ENCODE measurements around the gene LAMB4. TPM values are rescaled to one million over a fixed set of nuclear protein-coding genes. Genes with fewer than 3 reads are reported as not detected.

The LAMB4 gene
- polyA plus RNA-seq, 2 donors: 3.5 to 4.9 TPM

- 94 to 95% methylated on average over 3 of the region's 3 CpGs for WGBS, 2 donors
Measured at GRCh38 chr7:108030516-108030915, 99.6 kb downstream of the LAMB4 start.

GRCh38 chr7:108029034-108029433, 101.1 kb downstream of the LAMB4 start:
- Histone ChIP-seq H3K27ac (ENCODE audit: low read depth in 2 of 2, low read length in 1 of 2) (no peak overlapping the region), H3K36me3 (ENCODE audit: control insufficient read depth in 2 of 2, insufficient read depth in 2 of 2, low read length in 1 of 2) (no peaks in the 10 kb centered on the region), H3K4me3 (ENCODE audit: low read depth in 1 of 2, low read length in 2 of 2) (no peak overlapping the region), H3K27me3 (ENCODE audit: control insufficient read depth in 1 of 2, insufficient read depth in 2 of 2, low read length in 2 of 2) (no peaks in the 10 kb centered on the region), H3K9me3 (ENCODE audit: control insufficient read depth in 2 of 2, insufficient read depth in 1 of 2, low read depth in 1 of 2, low read length in 1 of 2) (no peaks in the 10 kb centered on the region), H3K4me1 (ENCODE audit: control insufficient read depth in 2 of 2, insufficient read depth in 2 of 2, low read length in 1 of 2) (no peaks in the 10 kb centered on the region)
- WGBS, 2 donors: 93% methylated on average over 3 of the region's 3 CpGs

More at GRCh38 chr7:108030516-108030915, 99.6 kb downstream of the LAMB4 start:
- no peaks in the 10 kb centered on the region for H3K27me3 ChIP-seq (ENCODE audit: control insufficient read depth in 1 of 2, insufficient read depth in 2 of 2, low read length in 2 of 2)
- H3K4me1 ChIP-seq (ENCODE audit: control insufficient read depth in 2 of 2, insufficient read depth in 2 of 2, low read length in 1 of 2): no peaks in the 10 kb centered on the region
- H3K9me3 ChIP-seq (ENCODE audit: control insufficient read depth in 2 of 2, insufficient read depth in 1 of 2, low read depth in 1 of 2, low read length in 1 of 2): no peaks in the 10 kb centered on the region
- no peak overlapping the region for H3K27ac ChIP-seq (ENCODE audit: low read depth in 2 of 2, low read length in 1 of 2)
- H3K4me3 ChIP-seq (ENCODE audit: low read depth in 1 of 2, low read length in 2 of 2): no peak overlapping the region
- no peaks in the 10 kb centered on the region for H3K36me3 ChIP-seq (ENCODE audit: control insufficient read depth in 2 of 2, insufficient read depth in 2 of 2, low read length in 1 of 2)

- H3K4me1 ChIP-seq (ENCODE audit: control insufficient read depth in 2 of 2, insufficient read depth in 2 of 2, low read length in 1 of 2): no peaks in the 10 kb centered on the region
- no peaks in the 10 kb centered on the region for H3K36me3 ChIP-seq (ENCODE audit: control insufficient read depth in 2 of 2, insufficient read depth in 2 of 2, low read length in 1 of 2)
- H3K4me3 ChIP-seq (ENCODE audit: low read depth in 1 of 2, low read length in 2 of 2): no peak overlapping the region
- H3K9me3 ChIP-seq (ENCODE audit: control insufficient read depth in 2 of 2, insufficient read depth in 1 of 2, low read depth in 1 of 2, low read length in 1 of 2): no peaks in the 10 kb centered on the region
- H3K27ac ChIP-seq (ENCODE audit: low read depth in 2 of 2, low read length in 1 of 2): no peak overlapping the region
- 53 to 74% methylated on average over 2 of the region's 2 CpGs for WGBS, 2 donors
- H3K27me3 ChIP-seq (ENCODE audit: control insufficient read depth in 1 of 2, insufficient read depth in 2 of 2, low read length in 2 of 2): no peaks in the 10 kb centered on the region
Measured at GRCh38 chr7:108028111-108028510, 102.0 kb downstream of the LAMB4 start.

- H3K4me3 ChIP-seq (ENCODE audit: low read depth in 1 of 2, low read length in 2 of 2): no peak overlapping the region
- no peaks in the 10 kb centered on the region for H3K36me3 ChIP-seq (ENCODE audit: control insufficient read depth in 2 of 2, insufficient read depth in 2 of 2, low read length in 1 of 2)
- no peak overlapping the region for H3K27ac ChIP-seq (ENCODE audit: low read depth in 2 of 2, low read length in 1 of 2)
- H3K4me1 ChIP-seq (ENCODE audit: control insufficient read depth in 2 of 2, insufficient read depth in 2 of 2, low read length in 1 of 2): no peaks in the 10 kb centered on the region
- H3K27me3 ChIP-seq (ENCODE audit: control insufficient read depth in 1 of 2, insufficient read depth in 2 of 2, low read length in 2 of 2): no peaks in the 10 kb centered on the region
- no peaks in the 10 kb centered on the region for H3K9me3 ChIP-seq (ENCODE audit: control insufficient read depth in 2 of 2, insufficient read depth in 1 of 2, low read depth in 1 of 2, low read length in 1 of 2)
- 75 to 87% methylated on average over 1 of the region's 1 CpG for WGBS, 2 donors
Measured at GRCh38 chr7:108027239-108027638, 102.9 kb downstream of the LAMB4 start.

- no peaks in the 10 kb centered on the region for H3K4me1 ChIP-seq (ENCODE audit: control insufficient read depth in 2 of 2, insufficient read depth in 2 of 2, low read length in 1 of 2)
- H3K27me3 ChIP-seq (ENCODE audit: control insufficient read depth in 1 of 2, insufficient read depth in 2 of 2, low read length in 2 of 2): no peaks in the 10 kb centered on the region
- 86 to 89% methylated on average over 3 of the region's 3 CpGs for WGBS, 2 donors
- H3K36me3 ChIP-seq (ENCODE audit: control insufficient read depth in 2 of 2, insufficient read depth in 2 of 2, low read length in 1 of 2): no peaks in the 10 kb centered on the region
- no peak overlapping the region for H3K4me3 ChIP-seq (ENCODE audit: low read depth in 1 of 2, low read length in 2 of 2)
- H3K9me3 ChIP-seq (ENCODE audit: control insufficient read depth in 2 of 2, insufficient read depth in 1 of 2, low read depth in 1 of 2, low read length in 1 of 2): no peaks in the 10 kb centered on the region
- H3K27ac ChIP-seq (ENCODE audit: low read depth in 2 of 2, low read length in 1 of 2): no peak overlapping the region
Measured at GRCh38 chr7:108026647-108027046, 103.5 kb downstream of the LAMB4 start.

GRCh38 chr7:108026116-108026515, 104.0 kb downstream of the LAMB4 start:
- Histone ChIP-seq H3K4me1 (ENCODE audit: control insufficient read depth in 2 of 2, insufficient read depth in 2 of 2, low read length in 1 of 2) (no peaks in the 10 kb centered on the region), H3K9me3 (ENCODE audit: control insufficient read depth in 2 of 2, insufficient read depth in 1 of 2, low read depth in 1 of 2, low read length in 1 of 2) (no peaks in the 10 kb centered on the region), H3K27ac (ENCODE audit: low read depth in 2 of 2, low read length in 1 of 2) (no peak overlapping the region), H3K27me3 (ENCODE audit: control insufficient read depth in 1 of 2, insufficient read depth in 2 of 2, low read length in 2 of 2) (no peaks in the 10 kb centered on the region), H3K4me3 (ENCODE audit: low read depth in 1 of 2, low read length in 2 of 2) (no peak overlapping the region), H3K36me3 (ENCODE audit: control insufficient read depth in 2 of 2, insufficient read depth in 2 of 2, low read length in 1 of 2) (no peaks in the 10 kb centered on the region)
- 90 to 92% methylated on average over 5 of the region's 5 CpGs for WGBS, 2 donors

GRCh38 chr7:108024538-108024937, 105.6 kb downstream of the LAMB4 start:
- H3K27ac ChIP-seq (ENCODE audit: low read depth in 2 of 2, low read length in 1 of 2): no peak overlapping the region
- H3K9me3 ChIP-seq (ENCODE audit: control insufficient read depth in 2 of 2, insufficient read depth in 1 of 2, low read depth in 1 of 2, low read length in 1 of 2): no peaks in the 10 kb centered on the region
- H3K4me3 ChIP-seq (ENCODE audit: low read depth in 1 of 2, low read length in 2 of 2): no peak overlapping the region
- 89% methylated on average over 6 of the region's 6 CpGs for WGBS, 2 donors
- H3K27me3 ChIP-seq (ENCODE audit: control insufficient read depth in 1 of 2, insufficient read depth in 2 of 2, low read length in 2 of 2): no peaks in the 10 kb centered on the region
- no peaks in the 10 kb centered on the region for H3K36me3 ChIP-seq (ENCODE audit: control insufficient read depth in 2 of 2, insufficient read depth in 2 of 2, low read length in 1 of 2)
- H3K4me1 ChIP-seq (ENCODE audit: control insufficient read depth in 2 of 2, insufficient read depth in 2 of 2, low read length in 1 of 2): no peaks in the 10 kb centered on the region

- no peaks in the 10 kb centered on the region for H3K4me1 ChIP-seq (ENCODE audit: control insufficient read depth in 2 of 2, insufficient read depth in 2 of 2, low read length in 1 of 2)
- no peaks in the 10 kb centered on the region for H3K36me3 ChIP-seq (ENCODE audit: control insufficient read depth in 2 of 2, insufficient read depth in 2 of 2, low read length in 1 of 2)
- H3K27me3 ChIP-seq (ENCODE audit: control insufficient read depth in 1 of 2, insufficient read depth in 2 of 2, low read length in 2 of 2): no peaks in the 10 kb centered on the region
- 74 to 75% methylated on average over 2 of the region's 2 CpGs for WGBS, 2 donors
- no peaks in the 10 kb centered on the region for H3K9me3 ChIP-seq (ENCODE audit: control insufficient read depth in 2 of 2, insufficient read depth in 1 of 2, low read depth in 1 of 2, low read length in 1 of 2)
- no peak overlapping the region for H3K27ac ChIP-seq (ENCODE audit: low read depth in 2 of 2, low read length in 1 of 2)
- H3K4me3 ChIP-seq (ENCODE audit: low read depth in 1 of 2, low read length in 2 of 2): no peak overlapping the region
Measured at GRCh38 chr7:108020585-108020984, 109.6 kb downstream of the LAMB4 start.

GRCh38 chr7:108018668-108019067, 111.5 kb downstream of the LAMB4 start:
- Histone ChIP-seq H3K27me3 (ENCODE audit: control insufficient read depth in 1 of 2, insufficient read depth in 2 of 2, low read length in 2 of 2) (no peaks in the 10 kb centered on the region), H3K27ac (ENCODE audit: low read depth in 2 of 2, low read length in 1 of 2) (no peak overlapping the region), H3K4me1 (ENCODE audit: control insufficient read depth in 2 of 2, insufficient read depth in 2 of 2, low read length in 1 of 2) (no peaks in the 10 kb centered on the region), H3K36me3 (ENCODE audit: control insufficient read depth in 2 of 2, insufficient read depth in 2 of 2, low read length in 1 of 2) (no peaks in the 10 kb centered on the region), H3K9me3 (ENCODE audit: control insufficient read depth in 2 of 2, insufficient read depth in 1 of 2, low read depth in 1 of 2, low read length in 1 of 2) (no peaks in the 10 kb centered on the region), H3K4me3 (ENCODE audit: low read depth in 1 of 2, low read length in 2 of 2) (no peak overlapping the region)
- 91 to 95% methylated on average over 4 of the region's 4 CpGs for WGBS, 2 donors

- 67% methylated on average over 4 of the region's 4 CpGs for WGBS, 2 donors
- no peak overlapping the region for H3K4me3 ChIP-seq (ENCODE audit: low read depth in 1 of 2, low read length in 2 of 2)
- H3K9me3 ChIP-seq (ENCODE audit: control insufficient read depth in 2 of 2, insufficient read depth in 1 of 2, low read depth in 1 of 2, low read length in 1 of 2): no peaks in the 10 kb centered on the region
Measured at GRCh38 chr7:108017776-108018151, 112.4 kb downstream of the LAMB4 start.

More at GRCh38 chr7:108017776-108018151, 112.4 kb downstream of the LAMB4 start:
- no peaks in the 10 kb centered on the region for H3K27me3 ChIP-seq (ENCODE audit: control insufficient read depth in 1 of 2, insufficient read depth in 2 of 2, low read length in 2 of 2)
- no peak overlapping the region for H3K27ac ChIP-seq (ENCODE audit: low read depth in 2 of 2, low read length in 1 of 2)
- H3K4me1 ChIP-seq (ENCODE audit: control insufficient read depth in 2 of 2, insufficient read depth in 2 of 2, low read length in 1 of 2): no peaks in the 10 kb centered on the region
- H3K36me3 ChIP-seq (ENCODE audit: control insufficient read depth in 2 of 2, insufficient read depth in 2 of 2, low read length in 1 of 2): no peaks in the 10 kb centered on the region

Data from esophagus (tissue), 2 donors.